Kidney epithelial cell (primary cell): ENCODE measurements around the gene OR2Z1. TPM values are rescaled to one million over a fixed set of nuclear protein-coding genes. Genes with fewer than 3 reads are reported as not detected.

ENCODE experiments used
- DNase-seq: peaks from one replicate; pipeline ENCODE4 v3.0.0-alpha.2; 2010; ENCODE audit warnings: low read depth
- H3K27me3 ChIP-seq: 2 replicates; pipeline ENCODE4 v1.6.0; 2011; ENCODE audit warnings: low read length; ENCODE audit not compliant: control insufficient read depth, insufficient read depth
- H3K36me3 ChIP-seq: 2 replicates; pipeline ENCODE4 v1.5.1; 2011; ENCODE audit warnings: low read length; ENCODE audit not compliant: control insufficient read depth, insufficient read depth
- H3K4me3 ChIP-seq: 2 replicates; pipeline ENCODE4 v1.5.1; 2011; ENCODE audit warnings: low read depth, mild to moderate bottlenecking, control low read depth, low read length
- total RNA-seq: library from RNA; depleted of rRNA; stranded (reverse); fragments of >200 nt; gene quantifications from 2 replicates; pipeline ENCODE4 v1.2.3, GENCODE V29; 2015
- TF ChIP-seq, protein P1 (sequence below): IDR thresholded peaks from 2 replicates; pipeline ENCODE4 v1.5.1; 2011; ENCODE audit warnings: mild to moderate bottlenecking, moderate library complexity, low read length, control low read depth, inconsistent platforms; ENCODE audit not compliant: insufficient read depth, poor library complexity, severe bottlenecking

Gene OR2Z1
- total RNA-seq: not detected in 2 replicates

DNA sequence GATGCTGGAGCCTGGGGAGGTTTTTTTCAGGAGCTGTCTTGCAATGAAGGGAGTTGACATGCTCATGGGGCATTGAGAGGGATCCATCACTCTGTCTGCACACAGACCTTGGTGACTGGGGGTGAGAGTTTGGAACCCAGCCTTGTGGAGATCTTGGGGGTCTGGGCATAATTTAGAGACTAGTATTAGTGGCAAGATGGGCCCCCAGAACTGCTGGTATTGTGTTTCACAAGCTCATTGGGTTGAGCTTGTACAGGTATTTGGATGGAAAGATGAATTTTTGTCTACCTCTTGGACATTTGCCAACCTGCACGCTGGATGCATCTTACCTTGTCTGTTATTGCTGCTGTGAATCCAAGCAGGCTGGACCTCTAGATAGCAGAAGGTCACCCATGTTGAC is at the start of gene OR2Z1:
TSS of gene OR2Z1 (plus strand) at position 301 of the 400 bp plus-strand sequence. CDS start 9,395 bp downstream, outside the sequence.
- DNase-seq: no peak
- no peaks in the 10 kb centered on the region for H3K36me3 ChIP-seq
- TF ChIP-seq, protein P1, sequence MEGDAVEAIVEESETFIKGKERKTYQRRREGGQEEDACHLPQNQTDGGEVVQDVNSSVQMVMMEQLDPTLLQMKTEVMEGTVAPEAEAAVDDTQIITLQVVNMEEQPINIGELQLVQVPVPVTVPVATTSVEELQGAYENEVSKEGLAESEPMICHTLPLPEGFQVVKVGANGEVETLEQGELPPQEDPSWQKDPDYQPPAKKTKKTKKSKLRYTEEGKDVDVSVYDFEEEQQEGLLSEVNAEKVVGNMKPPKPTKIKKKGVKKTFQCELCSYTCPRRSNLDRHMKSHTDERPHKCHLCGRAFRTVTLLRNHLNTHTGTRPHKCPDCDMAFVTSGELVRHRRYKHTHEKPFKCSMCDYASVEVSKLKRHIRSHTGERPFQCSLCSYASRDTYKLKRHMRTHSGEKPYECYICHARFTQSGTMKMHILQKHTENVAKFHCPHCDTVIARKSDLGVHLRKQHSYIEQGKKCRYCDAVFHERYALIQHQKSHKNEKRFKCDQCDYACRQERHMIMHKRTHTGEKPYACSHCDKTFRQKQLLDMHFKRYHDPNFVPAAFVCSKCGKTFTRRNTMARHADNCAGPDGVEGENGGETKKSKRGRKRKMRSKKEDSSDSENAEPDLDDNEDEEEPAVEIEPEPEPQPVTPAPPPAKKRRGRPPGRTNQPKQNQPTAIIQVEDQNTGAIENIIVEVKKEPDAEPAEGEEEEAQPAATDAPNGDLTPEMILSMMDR: no peak

DNA sequence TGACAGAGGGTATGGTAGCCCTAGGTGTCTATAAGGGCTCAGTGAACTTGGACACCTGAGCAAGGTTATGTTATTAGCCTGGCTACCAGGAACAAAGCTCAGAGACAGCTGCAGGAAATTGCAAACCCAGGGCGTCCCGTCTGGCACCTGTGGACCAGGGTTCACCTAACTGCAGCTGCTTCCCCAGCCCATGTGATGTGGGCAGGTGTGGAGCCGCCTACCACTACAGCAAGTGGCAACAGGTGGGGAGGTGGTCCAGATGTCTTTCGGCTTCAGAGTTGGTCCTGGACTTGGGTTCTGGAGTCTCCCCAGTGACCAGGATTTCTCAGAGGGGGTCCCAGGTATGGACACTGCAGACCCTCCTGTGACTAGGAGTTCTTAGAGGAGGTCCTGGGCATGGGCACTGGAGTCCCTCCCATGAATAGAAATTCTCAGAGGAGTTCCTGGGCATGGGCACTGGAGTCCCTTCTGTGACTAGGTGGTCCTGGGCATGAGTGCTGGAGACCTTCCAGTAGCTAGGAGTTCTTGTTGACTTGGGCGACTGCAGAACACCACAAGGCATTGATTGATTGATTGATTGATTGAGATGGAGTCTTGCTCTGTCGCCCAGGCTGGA is 48.0 kb upstream of the OR2Z1 start:
- TF ChIP-seq, protein P1: no peak
- no peak for DNase-seq
- H3K27me3 ChIP-seq: no peaks in the 10 kb centered on the region
- H3K4me3 ChIP-seq: no peak overlapping the region
- H3K36me3 ChIP-seq: no peaks in the 10 kb centered on the region

More for the DNA sequence above, at the start of gene OR2Z1:
- H3K27me3 ChIP-seq: no peaks in the 10 kb centered on the region
- H3K4me3 ChIP-seq: no peak within 1 kb of the TSS

GRCh38 chr19:8675066-8675465 is 46.4 kb upstream of the OR2Z1 start:
- DNase-seq: no peak
- Histone ChIP-seq H3K27me3 (no peaks in the 10 kb centered on the region), H3K4me3 (no peak overlapping the region), H3K36me3 (no peaks in the 10 kb centered on the region)
- TF ChIP-seq, protein P1: no peak

DNA sequence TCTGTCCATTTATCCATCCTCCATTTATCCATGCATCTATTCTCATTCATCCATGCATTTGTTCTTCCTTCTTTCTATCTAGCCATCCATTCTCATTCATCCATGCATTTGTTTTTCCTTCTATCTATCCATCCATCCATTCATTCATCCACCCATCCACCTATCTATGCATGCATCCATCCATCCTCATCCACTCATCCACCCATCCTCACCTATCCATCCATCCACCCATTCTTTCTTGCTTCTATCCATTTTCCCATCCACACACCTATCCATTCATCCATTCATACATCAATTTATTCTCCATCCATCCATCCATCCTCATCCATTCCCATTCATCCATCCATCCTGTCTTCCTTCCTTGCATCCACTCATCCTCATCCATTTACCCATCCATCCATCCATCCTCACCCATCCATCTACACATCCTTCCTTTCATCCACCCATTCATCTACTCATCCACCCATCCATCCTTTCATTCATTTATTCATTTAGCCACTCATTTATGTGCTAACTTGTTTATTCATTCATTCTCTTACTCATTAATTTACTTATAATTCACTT is 43.1 kb upstream of the OR2Z1 start:
- TF ChIP-seq, protein P1: no peak
- DNase-seq: no peak

DNA sequence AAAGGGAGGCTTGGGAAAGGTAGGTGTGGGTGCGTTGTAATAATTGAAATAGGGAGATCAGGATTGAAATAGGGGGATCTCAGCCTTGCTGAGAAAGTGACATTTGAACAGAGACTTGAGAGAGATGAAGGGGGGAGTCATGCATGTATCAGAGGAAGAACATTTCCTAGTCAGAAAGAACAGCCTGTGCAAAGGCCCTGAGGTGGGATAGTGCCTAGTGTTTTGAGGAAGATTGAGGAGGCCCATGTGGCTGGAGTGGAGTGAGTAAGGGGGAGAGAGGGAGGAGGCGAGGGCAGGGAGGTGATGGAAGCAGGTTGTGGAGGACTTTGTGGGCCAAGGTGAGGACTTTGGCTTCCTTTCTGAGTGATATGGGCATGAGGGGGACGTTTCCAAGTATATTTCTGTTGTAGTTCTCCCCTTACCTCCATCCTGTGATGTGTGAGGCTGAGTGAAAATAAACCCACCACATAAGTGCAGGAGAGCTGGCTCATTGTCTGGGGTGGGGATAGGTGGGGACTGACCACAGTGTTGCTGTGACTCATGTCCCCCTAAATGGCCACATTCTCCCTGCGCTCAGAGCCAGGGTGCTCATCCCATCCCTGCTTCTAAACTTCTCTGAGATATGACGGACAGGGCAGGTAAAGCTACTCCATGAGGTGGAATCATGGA is 40.6 kb upstream of the OR2Z1 start:
- no peak for DNase-seq
- TF ChIP-seq, protein P1: no peak
- H3K27me3 ChIP-seq: no peaks in the 10 kb centered on the region
- no peaks in the 10 kb centered on the region for H3K36me3 ChIP-seq
- no peak overlapping the region for H3K4me3 ChIP-seq

More for the DNA sequence above, 43.1 kb upstream of the OR2Z1 start:
- H3K27me3 ChIP-seq: no peaks in the 10 kb centered on the region
- no peaks in the 10 kb centered on the region for H3K36me3 ChIP-seq
- no peak overlapping the region for H3K4me3 ChIP-seq
